HEK293 (cell line): ENCODE measurements around the gene NAT14.
"Not testable (repeated sequence)": the region's sequence is repeated elsewhere in the genome, so short reads cannot be mapped to it uniquely, and the experiment has no call there.

Experiments
- CTCF ChIA-PET: fragments of 350-600 bp; formaldehyde crosslinking; extraction: SDS; loops from one replicate; lab custom pipeline; 2021; ENCODE audit warnings: antibody characterized with exemption; lab: Yijun Ruan, JAX
- POLR2A ChIA-PET: fragments of 300-600 bp; formaldehyde crosslinking; extraction: SDS; loops from one replicate; lab custom pipeline; 2020; ENCODE audit warnings: antibody characterized with exemption, inconsistent platforms; lab: Yijun Ruan, JAX
- H3K27ac ChIP-seq: fragments of 200-500 bp; sonication (Bioruptor generic); 2 replicates; pipeline ENCODE4 v1.5.1; 2014; ENCODE audit warnings: low read depth, low read length, control low read depth, inconsistent platforms; ENCODE audit errors: extremely low read depth
- H3K36me3 ChIP-seq, 2 experiments: fragments of 200-500 bp in 1 of 2; sonication (Bioruptor generic) in 1 of 2; 1 replicate in 1 of 2; 2 replicates in 1 of 2; pipeline ENCODE4 v1.5.1; 2014 to 2017; ENCODE audit warnings: inconsistent platforms in 2 of 2, low read length in 2 of 2; ENCODE audit not compliant: control insufficient read depth in 2 of 2, insufficient read depth in 1 of 2
- H3K4me1 ChIP-seq: fragments of 200-500 bp; sonication (Bioruptor generic); 2 replicates; pipeline ENCODE4 v1.5.1; 2014; ENCODE audit warnings: mild to moderate bottlenecking, low read length, inconsistent platforms; ENCODE audit not compliant: control insufficient read depth, insufficient read depth
- H3K4me3 ChIP-seq: 2 replicates; pipeline ENCODE4 v1.5.1; 2011; ENCODE audit warnings: low read depth, mild to moderate bottlenecking, control low read depth, low read length, moderate library complexity
- H3K9me3 ChIP-seq: fragments of 200-500 bp; sonication (Bioruptor generic); 2 replicates; pipeline ENCODE4 v1.5.1; 2014; ENCODE audit warnings: low read depth, low read length, inconsistent platforms; ENCODE audit not compliant: control insufficient read depth, insufficient read depth
- GLIS1 ChIP-seq: fragments of 450-650 bp; formaldehyde crosslinking; IDR thresholded peaks from 2 replicates; pipeline ENCODE4 v1.5.1; 2016; ENCODE audit warnings: missing biosample characterization, missing genetic modification characterization
- KLF10 ChIP-seq: fragments of 450-650 bp; IDR thresholded peaks from 2 replicates; pipeline ENCODE4 v1.5.1; 2018; ENCODE audit warnings: missing biosample characterization, mild to moderate bottlenecking, missing genetic modification characterization
- KLF8 ChIP-seq: fragments of 450-650 bp; formaldehyde crosslinking; IDR thresholded peaks from 2 replicates; pipeline ENCODE4 v1.5.1; 2016; ENCODE audit warnings: missing biosample characterization, missing genetic modification characterization
- MYNN ChIP-seq: fragments of 450-650 bp; formaldehyde crosslinking; IDR thresholded peaks from 2 replicates; pipeline ENCODE4 v1.5.1; 2016; ENCODE audit warnings: missing biosample characterization, missing genetic modification characterization, borderline replicate concordance
- PATZ1 ChIP-seq: fragments of 450-650 bp; formaldehyde crosslinking; IDR thresholded peaks from 2 replicates; pipeline ENCODE4 v1.5.1; 2016; ENCODE audit warnings: missing biosample characterization, missing genetic modification characterization
- SP7 ChIP-seq: fragments of 450-650 bp; formaldehyde crosslinking; IDR thresholded peaks from 2 replicates; pipeline ENCODE4 v1.5.1; 2016; ENCODE audit warnings: missing biosample characterization, missing genetic modification characterization
- WT1 ChIP-seq: fragments of 450-650 bp; formaldehyde crosslinking; IDR thresholded peaks from 2 replicates; pipeline ENCODE4 v1.5.1; 2016; ENCODE audit warnings: missing biosample characterization, missing genetic modification characterization
- ZBTB10 ChIP-seq: fragments of 450-650 bp; formaldehyde crosslinking; IDR thresholded peaks from 2 replicates; pipeline ENCODE4 v1.5.1; 2016; ENCODE audit warnings: missing biosample characterization, missing genetic modification characterization
- ZBTB26 ChIP-seq: fragments of 450-650 bp; formaldehyde crosslinking; optimal IDR thresholded peaks from 2 replicates; pipeline ENCODE3; 2016; ENCODE audit warnings: missing biosample characterization, mild to moderate bottlenecking, missing genetic modification characterization
- ZFP37 ChIP-seq: fragments of 450-650 bp; formaldehyde crosslinking; IDR thresholded peaks from 2 replicates; pipeline ENCODE4 v1.5.1; 2016; ENCODE audit warnings: missing biosample characterization, missing genetic modification characterization
- ZNF10 ChIP-seq: fragments of 450-650 bp; formaldehyde crosslinking; IDR thresholded peaks from 2 replicates; pipeline ENCODE4 v1.5.1; 2017; ENCODE audit warnings: missing biosample characterization, missing genetic modification characterization
- ZNF140 ChIP-seq: fragments of 450-650 bp; formaldehyde crosslinking; IDR thresholded peaks from 2 replicates; pipeline ENCODE4 v1.5.1; 2016; ENCODE audit warnings: missing biosample characterization, missing genetic modification characterization
- ZNF184 ChIP-seq: fragments of 450-650 bp; IDR thresholded peaks from 2 replicates; pipeline ENCODE4 v1.5.1; 2018; ENCODE audit warnings: missing biosample characterization, mild to moderate bottlenecking, missing genetic modification characterization
- ZNF501 ChIP-seq: fragments of 450-650 bp; formaldehyde crosslinking; IDR thresholded peaks from 2 replicates; pipeline ENCODE4 v1.5.1; 2016; ENCODE audit warnings: missing biosample characterization, missing genetic modification characterization
- ZNF513 ChIP-seq: fragments of 450-650 bp; IDR thresholded peaks from 2 replicates; pipeline ENCODE4 v1.5.1; 2018; ENCODE audit warnings: missing biosample characterization, missing genetic modification characterization
- ZNF629 ChIP-seq: fragments of 450-650 bp; formaldehyde crosslinking; IDR thresholded peaks from 2 replicates; pipeline ENCODE4 v1.5.1; 2017; ENCODE audit warnings: missing biosample characterization, missing genetic modification characterization
- ZNF677 ChIP-seq: fragments of 450-650 bp; IDR thresholded peaks from 2 replicates; pipeline ENCODE4 v1.5.0; 2018; ENCODE audit warnings: missing biosample characterization, mild to moderate bottlenecking, missing genetic modification characterization, moderate library complexity
- ZNF692 ChIP-seq: fragments of 450-650 bp; formaldehyde crosslinking; IDR thresholded peaks from 2 replicates; pipeline ENCODE4 v1.5.1; 2016; ENCODE audit warnings: missing biosample characterization, missing genetic modification characterization
- ZNF792 ChIP-seq: fragments of 450-650 bp; formaldehyde crosslinking; IDR thresholded peaks from 2 replicates; pipeline ENCODE4 v1.5.1; 2016; ENCODE audit warnings: missing biosample characterization, missing genetic modification characterization

Gene NAT14

GRCh38 chr19:55447421-55448174, 37.4 kb upstream of the NAT14 start (continued):
- TF ChIP-seq ZBTB10 (tag by site-specific recombination) = peak; percentile 68; the same call in 1 of the 2 replicates
- TF ChIP-seq KLF10 (tag by site-specific recombination) = no peak
- peak; percentile 94 for TF ChIP-seq ZNF140 (tag by site-specific recombination)
- peak; percentile 50; the same call in 1 of the 2 replicates for TF ChIP-seq ZNF501 (tag by site-specific recombination)
- 0 out of 2 replicates have a peak, but pooled peaks have one; percentile 29 for TF ChIP-seq ZNF792 (tag by site-specific recombination)
- TF ChIP-seq ZNF10 (tag by site-specific recombination) = no peak
- 0 out of 2 replicates have a peak, but pooled peaks have one; percentile 26 for TF ChIP-seq ZFP37
- 0 out of 2 replicates have a peak, but pooled peaks have one; percentile 33 for TF ChIP-seq ZNF629
- peak; percentile 11; the same call in 1 of the 2 replicates for TF ChIP-seq WT1
- TF ChIP-seq ZBTB26 (tag by site-specific recombination) = peak; percentile 19
- peak; percentile 75 for TF ChIP-seq PATZ1 (tag by site-specific recombination)
- 0 out of 2 replicates have a peak, but pooled peaks have one; percentile 35 for TF ChIP-seq ZNF692 (tag by site-specific recombination)
- no peak for TF ChIP-seq ZNF184
- TF ChIP-seq MYNN = no peak
- TF ChIP-seq ZNF677 (tag by site-specific recombination) = no peak
- TF ChIP-seq ZNF513 (tag by site-specific recombination) = no peak
- 0 out of 2 replicates have a peak, but pooled peaks have one; percentile 32 for TF ChIP-seq SP7 (tag by site-specific recombination)
- TF ChIP-seq GLIS1 (tag by site-specific recombination) = peak; percentile 77
- TF ChIP-seq KLF8 (tag by site-specific recombination) = peak; percentile 62; the same call in 1 of the 2 replicates

GRCh38 chr19:55448175-55448490, 36.9 kb upstream of the NAT14 start:
- POLR2A ChIA-PET = interaction anchor here (1.0 kb wide), 1 partner anchor 14 kb away, joined by 4 read pairs; no protein-coding TSS in a partner anchor

More at GRCh38 chr19:55448175-55448490, 36.9 kb upstream of the NAT14 start:
- H3K4me3 ChIP-seq, H3K9me3 ChIP-seq, H3K4me1 ChIP-seq, H3K27ac ChIP-seq, H3K36me3 ChIP-seq: not testable (repeated sequence)
- CTCF ChIA-PET = interaction anchor here (1.2 kb wide), 1 partner anchor 307 kb away, joined by 3 read pairs; no protein-coding TSS in a partner anchor
